Kasumi-1 (cell line): ENCODE results near the gene BMPR1B.

Experiments
- DNase-seq, 2 experiments: peaks; one replicate each; lab custom pipeline; 2025; lab: John Stamatoyannopoulos, UW

BMPR1B gene

GRCh38 chr4:95188701-95189370 lies 431.1 kb downstream of the BMPR1B start:
- no peak for DNase-seq

GRCh38 chr4:95190751-95191436 lies 433.1 kb downstream of the BMPR1B start:
- no peak for DNase-seq

- DNase-seq = no peak
Observed at GRCh38 chr4:95191537-95191936, 433.8 kb downstream of the BMPR1B start.

GRCh38 chr4:95193391-95194224 lies 435.9 kb downstream of the BMPR1B start:
- no peak for DNase-seq

- DNase-seq = no peak
Observed at GRCh38 chr4:95197353-95197752, 439.6 kb downstream of the BMPR1B start.

- peak; percentile 49 to 58 for DNase-seq
Observed at GRCh38 chr4:95198961-95199360, 441.2 kb downstream of the BMPR1B start.

GRCh38 chr4:95204267-95204844 lies 446.6 kb downstream of the BMPR1B start:
- no peak for DNase-seq

- DNase-seq = peak; percentile 27 to 35
Observed at GRCh38 chr4:95204873-95205272, 447.1 kb downstream of the BMPR1B start.
